Subcutaneous adipose tissue (tissue), 4 donors: ENCODE measurements around the gene PRSS12. TPM values are rescaled to one million over a fixed set of nuclear protein-coding genes. Genes with fewer than 3 reads are reported as not detected.

Experiments used
- total RNA-seq, 4 donors: library from RNA; depleted of rRNA; stranded (reverse); fragments of >200 nt; gene quantifications; one replicate each; pipeline ENCODE4 v1.1.0, GENCODE V29; 2016
- TF ChIP-seq, protein P1 (sequence below): fragments of 450-650 bp; IDR thresholded peaks from one replicate; pipeline ENCODE4 v1.5.1; 2016; ENCODE audit warnings: low read depth, mild to moderate bottlenecking, control low read depth, antibody characterized with exemption, moderate library complexity

Gene PRSS12
- total RNA-seq, 4 donors from 2014 or later = 0.17 to 1.1 (median 0.57) TPM; not detected in 1

DNA sequence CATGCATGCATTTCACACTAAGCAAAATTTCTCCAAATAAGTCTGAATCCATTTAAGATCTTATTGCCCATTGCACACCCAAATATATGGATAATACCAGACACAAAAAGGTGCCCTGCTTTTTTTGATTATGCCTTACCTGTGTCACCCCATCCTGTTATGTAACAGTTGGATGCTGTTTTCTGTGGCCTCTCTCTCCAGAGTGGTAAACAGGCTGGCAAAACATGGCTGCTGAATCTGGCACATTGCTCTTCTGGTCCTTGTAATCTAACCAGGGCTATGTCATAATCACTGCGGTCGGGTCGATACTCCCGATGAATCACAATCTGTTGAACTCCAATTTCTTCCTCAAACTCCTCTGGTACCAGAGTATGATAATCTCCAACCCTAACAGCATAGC is 70.1 kb downstream of the PRSS12 start:
- TF ChIP-seq, protein P1, sequence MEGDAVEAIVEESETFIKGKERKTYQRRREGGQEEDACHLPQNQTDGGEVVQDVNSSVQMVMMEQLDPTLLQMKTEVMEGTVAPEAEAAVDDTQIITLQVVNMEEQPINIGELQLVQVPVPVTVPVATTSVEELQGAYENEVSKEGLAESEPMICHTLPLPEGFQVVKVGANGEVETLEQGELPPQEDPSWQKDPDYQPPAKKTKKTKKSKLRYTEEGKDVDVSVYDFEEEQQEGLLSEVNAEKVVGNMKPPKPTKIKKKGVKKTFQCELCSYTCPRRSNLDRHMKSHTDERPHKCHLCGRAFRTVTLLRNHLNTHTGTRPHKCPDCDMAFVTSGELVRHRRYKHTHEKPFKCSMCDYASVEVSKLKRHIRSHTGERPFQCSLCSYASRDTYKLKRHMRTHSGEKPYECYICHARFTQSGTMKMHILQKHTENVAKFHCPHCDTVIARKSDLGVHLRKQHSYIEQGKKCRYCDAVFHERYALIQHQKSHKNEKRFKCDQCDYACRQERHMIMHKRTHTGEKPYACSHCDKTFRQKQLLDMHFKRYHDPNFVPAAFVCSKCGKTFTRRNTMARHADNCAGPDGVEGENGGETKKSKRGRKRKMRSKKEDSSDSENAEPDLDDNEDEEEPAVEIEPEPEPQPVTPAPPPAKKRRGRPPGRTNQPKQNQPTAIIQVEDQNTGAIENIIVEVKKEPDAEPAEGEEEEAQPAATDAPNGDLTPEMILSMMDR = no peak

DNA sequence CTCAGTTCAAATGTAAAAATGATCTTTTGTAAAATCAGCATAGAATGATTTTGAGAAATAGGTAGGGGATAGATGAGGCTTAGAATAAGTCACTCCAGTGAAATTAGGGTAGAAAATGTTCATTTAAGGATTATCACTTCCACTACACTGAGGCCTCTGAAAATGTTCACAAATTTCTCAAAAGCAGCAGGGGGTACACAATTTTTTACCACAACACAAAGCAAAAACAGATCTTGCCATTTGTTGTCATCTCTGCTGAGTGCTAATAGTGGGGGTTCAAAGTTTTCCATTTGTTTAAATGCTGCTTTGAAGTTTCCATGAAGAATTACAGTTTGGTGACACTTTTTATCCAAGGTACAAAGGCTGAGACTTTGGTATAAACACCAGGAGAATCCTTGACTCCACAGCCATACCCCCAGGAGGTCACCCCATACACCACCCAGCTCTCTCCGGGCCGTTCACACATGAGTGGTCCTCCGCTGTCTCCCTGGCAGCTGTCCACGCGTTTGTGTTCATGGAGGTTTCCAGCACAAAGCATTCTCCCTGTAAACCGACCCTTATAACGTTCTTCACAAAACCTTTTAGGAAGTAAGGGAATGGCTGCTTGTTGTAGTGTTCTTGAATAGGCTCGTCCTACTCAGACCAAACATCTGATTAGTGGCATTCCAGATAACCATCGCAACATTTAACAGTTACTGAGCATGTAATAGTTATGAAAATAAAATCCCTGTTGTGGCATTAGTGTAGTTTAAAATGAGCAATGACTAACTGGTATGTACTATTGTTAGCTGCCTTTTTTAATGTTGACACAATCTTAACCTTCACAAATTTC is 71.0 kb downstream of the PRSS12 start:
- TF ChIP-seq, protein P1 = no peak

DNA sequence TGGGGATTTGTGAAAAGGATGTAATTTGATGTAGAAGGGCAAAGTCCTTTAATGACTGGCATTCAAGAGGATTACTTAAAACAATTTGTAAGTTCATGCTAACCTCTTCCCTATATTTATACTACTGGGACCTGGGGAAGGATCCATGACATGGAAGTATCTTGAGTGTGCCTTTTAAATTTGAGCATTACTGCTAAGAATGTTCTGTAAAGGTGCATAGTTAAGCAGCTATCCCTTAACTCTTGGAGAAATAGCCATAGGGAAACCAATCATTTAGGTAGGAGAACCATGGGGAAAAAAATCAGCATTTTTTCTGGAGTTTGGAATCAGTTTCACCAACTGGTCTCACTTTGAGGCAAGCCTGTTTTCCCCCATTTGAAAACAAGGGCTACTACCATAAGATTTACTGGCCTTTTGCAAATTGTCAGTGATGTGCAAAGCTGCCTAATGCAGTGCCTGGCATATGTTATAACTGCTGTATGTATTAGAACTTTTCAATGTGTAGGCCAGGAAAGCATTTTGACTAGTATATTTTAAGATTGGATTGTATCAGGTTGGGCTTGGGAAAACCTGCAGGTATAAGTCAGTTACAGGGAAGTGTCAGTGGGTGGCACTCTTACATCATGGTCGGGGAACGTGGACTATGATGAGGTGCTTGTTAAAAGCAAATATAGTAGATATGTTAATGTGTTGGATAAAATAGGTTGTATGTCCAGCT is 72.1 kb downstream of the PRSS12 start:
- TF ChIP-seq, protein P1 = no peak

DNA sequence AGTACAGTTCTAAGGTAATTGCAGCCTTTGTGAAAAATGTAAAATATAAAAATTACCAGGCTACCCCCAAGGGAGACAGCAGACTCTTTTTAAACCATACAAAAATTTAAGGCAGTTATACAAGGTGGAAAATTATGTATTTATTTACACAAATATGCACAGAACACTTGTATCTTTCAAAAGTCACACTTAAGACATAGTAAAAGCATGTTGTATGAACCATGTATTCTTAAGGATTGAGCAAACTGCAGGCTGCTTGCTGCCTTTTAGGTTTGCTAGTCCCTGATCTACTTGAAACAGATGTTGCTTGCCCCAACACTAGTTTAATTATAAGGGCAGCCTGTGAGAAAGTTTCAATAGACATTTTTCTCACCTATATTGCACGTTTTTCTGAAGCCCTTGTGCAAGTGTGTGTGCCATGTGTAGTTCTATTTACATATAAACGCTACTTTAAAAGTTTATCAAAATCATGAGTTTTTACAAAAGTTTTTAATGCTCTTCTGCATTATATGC is 72.8 kb downstream of the PRSS12 start:
- TF ChIP-seq, protein P1 = no peak

DNA sequence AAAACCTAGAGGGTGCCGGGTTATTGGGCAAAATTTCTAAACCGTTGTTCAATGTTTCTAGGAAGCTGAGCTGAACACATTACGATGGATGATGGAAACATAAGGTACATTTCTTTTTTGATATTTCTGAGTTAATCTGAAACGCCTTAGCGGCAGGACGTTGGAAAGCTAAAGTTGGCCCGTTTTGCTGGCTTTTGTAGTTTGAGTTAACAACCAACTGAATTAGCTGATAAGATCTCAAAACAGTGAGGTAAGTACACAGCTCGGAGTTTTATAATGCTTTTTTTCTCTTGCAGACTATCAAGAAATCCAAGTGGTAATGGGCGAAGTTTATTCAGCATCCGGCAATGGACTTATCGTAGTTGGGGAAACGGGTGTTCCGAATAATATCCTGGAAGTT is 73.5 kb downstream of the PRSS12 start:
- TF ChIP-seq, protein P1 = no peak

DNA sequence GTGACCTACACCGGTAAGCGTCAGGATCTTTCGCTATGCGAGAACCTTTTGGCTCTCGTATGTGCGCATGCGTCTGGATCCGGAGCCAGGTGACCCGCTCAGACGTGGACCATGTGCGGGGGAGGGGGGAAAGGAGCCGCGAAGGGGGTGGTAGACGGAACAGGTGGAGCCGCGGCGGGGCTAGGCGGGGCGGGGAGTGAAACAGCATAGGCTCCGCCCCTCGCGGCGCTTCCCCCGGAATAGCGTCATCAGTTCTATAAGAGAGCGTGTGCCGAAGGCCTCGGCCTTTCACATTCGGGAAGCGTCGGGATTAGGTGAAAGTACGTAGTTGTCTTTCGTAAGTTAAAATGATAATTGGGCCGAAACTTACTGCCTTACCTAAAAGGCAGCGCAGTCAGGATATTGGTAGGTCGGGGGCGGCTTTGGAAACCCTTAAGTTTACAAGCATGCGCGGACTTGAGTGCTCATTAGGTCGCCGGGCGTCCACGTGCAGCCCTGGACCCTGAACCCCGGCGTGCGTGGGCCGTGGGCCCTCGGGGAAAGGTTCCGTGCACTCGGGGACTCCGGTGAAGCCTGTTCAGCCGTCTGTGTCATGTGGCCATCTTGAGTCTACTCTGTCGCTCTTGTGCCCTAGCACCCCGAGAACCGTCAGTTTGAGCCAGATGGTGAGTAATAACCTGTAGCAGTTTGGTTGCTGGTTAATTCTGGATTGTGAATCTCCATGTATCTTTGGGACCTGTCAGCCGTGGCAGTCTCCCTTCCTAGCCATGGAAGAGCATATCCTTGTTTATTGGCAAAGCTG is 74.1 kb downstream of the PRSS12 start:
- TF ChIP-seq, protein P1 = no peak
